ENCODE results near the gene SLC2A8.

The SLC2A8 gene

DNA sequence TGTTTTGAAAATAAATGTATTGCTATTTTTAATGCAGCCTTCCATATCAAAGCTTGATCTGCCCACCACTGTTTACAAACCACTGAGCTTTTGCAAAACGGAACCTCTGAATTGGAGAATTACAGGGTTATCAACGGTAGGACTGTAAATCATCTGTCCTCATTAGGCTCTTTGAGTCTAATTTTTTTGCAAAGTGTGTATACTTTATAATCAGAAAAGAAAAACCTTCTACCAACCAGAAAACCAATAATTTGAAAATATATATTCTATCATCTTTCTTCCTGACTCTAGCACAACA, 6.8 kb upstream of the SLC2A8 start:
- Histone ChIP-seq H3K36me3 (ENCODE audit: insufficient read depth, low read length) (no peaks in the 10 kb centered on the region), H3K27me3 (ENCODE audit: insufficient read depth, low read length) (no peaks in the 10 kb centered on the region), H3F3A (ENCODE audit: insufficient read depth, low read length) (no peaks in the 10 kb centered on the region), H2AFZ (ENCODE audit: low read length) (no peak overlapping the region), H3K4me1 (ENCODE audit: insufficient read depth, low read length, severe bottlenecking) (peaks cover 4% of the 10 kb centered on the region), H3K9ac (ENCODE audit: low read length) (no peak overlapping the region), H3K27ac (ENCODE audit: low read depth, low read length, poor library complexity, severe bottlenecking) (no peak overlapping the region), H3K9me3 (ENCODE audit: low read length) (no peaks in the 10 kb centered on the region), H3K4me3 (ENCODE audit: low read depth, low read length, poor library complexity, severe bottlenecking) (no peak overlapping the region), H3K79me2 (ENCODE audit: insufficient read depth, low read length) (no peaks in the 10 kb centered on the region), H3K9me2 (ENCODE audit: low read depth, low read length) (no peaks in the 10 kb centered on the region), H3K4me2 (ENCODE audit: low read length) (no peak overlapping the region), H4K20me1 (ENCODE audit: insufficient read depth, low read length) (no peaks in the 10 kb centered on the region)
- TF ChIP-seq CTCF (IDR thresholded peaks at IDR 0.05; ENCODE audit: low read length) (no peak), EZH2 (IDR thresholded peaks at IDR 0.05; ENCODE audit: borderline replicate concordance, low read length) (no peak)

- no peak overlapping the region for H2AFZ ChIP-seq (ENCODE audit: low read length)
- no peaks in the 10 kb centered on the region for H3K9me2 ChIP-seq (ENCODE audit: low read depth, low read length)
- H3K9ac ChIP-seq (ENCODE audit: low read length), result no peak overlapping the region
- no peaks in the 10 kb centered on the region for H3K36me3 ChIP-seq (ENCODE audit: insufficient read depth, low read length)
- H3K9me3 ChIP-seq (ENCODE audit: low read length), result no peaks in the 10 kb centered on the region
- H4K20me1 ChIP-seq (ENCODE audit: insufficient read depth, low read length), result no peaks in the 10 kb centered on the region
- H3K27me3 ChIP-seq (ENCODE audit: insufficient read depth, low read length), result no peaks in the 10 kb centered on the region
- no peak overlapping the region for H3K4me3 ChIP-seq (ENCODE audit: low read depth, low read length, poor library complexity, severe bottlenecking)
- no peak overlapping the region for H3K27ac ChIP-seq (ENCODE audit: low read depth, low read length, poor library complexity, severe bottlenecking)
- H3K79me2 ChIP-seq (ENCODE audit: insufficient read depth, low read length), result no peaks in the 10 kb centered on the region
- TF ChIP-seq CTCF (IDR thresholded peaks at IDR 0.05; ENCODE audit: low read length) (no peak), EZH2 (IDR thresholded peaks at IDR 0.05; ENCODE audit: borderline replicate concordance, low read length) (no peak)
- H3K4me2 ChIP-seq (ENCODE audit: low read length), result no peak overlapping the region
- peaks cover 4% of the 10 kb centered on the region for H3K4me1 ChIP-seq (ENCODE audit: insufficient read depth, low read length, severe bottlenecking)
- no peaks in the 10 kb centered on the region for H3F3A ChIP-seq (ENCODE audit: insufficient read depth, low read length)
These were observed 6.4 kb upstream of the SLC2A8 start for GRCh38 chr9:127390563-127390962.

DNA sequence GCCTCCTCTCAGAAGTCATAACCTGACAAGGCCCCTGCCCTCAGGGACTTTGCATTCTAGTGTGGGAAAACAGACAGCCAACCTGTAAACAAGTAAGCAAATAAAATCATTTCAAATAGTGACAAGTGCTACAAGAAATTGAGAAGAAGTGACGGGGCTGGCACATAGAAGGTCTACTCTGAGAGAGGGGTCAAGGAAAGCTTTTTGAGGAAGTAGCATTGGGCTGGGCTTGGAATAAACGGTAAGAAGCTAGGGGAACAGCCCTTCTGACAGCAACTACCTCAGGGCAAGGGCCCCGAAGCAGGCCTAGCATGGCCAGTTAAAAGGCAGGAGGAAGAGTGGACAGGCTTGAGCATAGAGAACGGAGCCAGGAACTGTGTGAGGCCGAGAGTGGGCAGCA, 4.8 kb upstream of the SLC2A8 start:
- no peaks in the 10 kb centered on the region for H3K9me2 ChIP-seq (ENCODE audit: low read depth, low read length)
- no peak overlapping the region for H3K27ac ChIP-seq (ENCODE audit: low read depth, low read length, poor library complexity, severe bottlenecking)
- no peaks in the 10 kb centered on the region for H3F3A ChIP-seq (ENCODE audit: insufficient read depth, low read length)
- H3K9me3 ChIP-seq (ENCODE audit: low read length), result no peaks in the 10 kb centered on the region
- no peak overlapping the region for H3K4me2 ChIP-seq (ENCODE audit: low read length)
- H3K4me1 ChIP-seq (ENCODE audit: insufficient read depth, low read length, severe bottlenecking), result peaks cover 10% of the 10 kb centered on the region
- H3K9ac ChIP-seq (ENCODE audit: low read length), result no peak overlapping the region
- H3K36me3 ChIP-seq (ENCODE audit: insufficient read depth, low read length), result no peaks in the 10 kb centered on the region
- no peaks in the 10 kb centered on the region for H4K20me1 ChIP-seq (ENCODE audit: insufficient read depth, low read length)
- no peaks in the 10 kb centered on the region for H3K27me3 ChIP-seq (ENCODE audit: insufficient read depth, low read length)
- no peaks in the 10 kb centered on the region for H3K79me2 ChIP-seq (ENCODE audit: insufficient read depth, low read length)
- H3K4me3 ChIP-seq (ENCODE audit: low read depth, low read length, poor library complexity, severe bottlenecking), result no peak overlapping the region
- H2AFZ ChIP-seq (ENCODE audit: low read length), result no peak overlapping the region
- TF ChIP-seq EZH2 (IDR thresholded peaks at IDR 0.05; ENCODE audit: borderline replicate concordance, low read length) (no peak), CTCF (IDR thresholded peaks at IDR 0.05; ENCODE audit: low read length) (no peak)
